GM10266 (cell line): ENCODE results near the gene PTPRM.

Experiments
- DNase-seq: peaks from one replicate; pipeline ENCODE4 v3.0.0; 2012; ENCODE audit errors: extremely low spot score
- CTCF ChIP-seq: IDR thresholded peaks from 2 replicates; pipeline ENCODE4 v1.5.1; 2012; ENCODE audit warnings: mild to moderate bottlenecking, low read depth; ENCODE audit not compliant: control insufficient read depth, insufficient read depth; ENCODE audit errors: missing control alignments

The PTPRM gene

GRCh38 chr18:7576685-7577084 lies 9.6 kb downstream of the PTPRM start:
- TF ChIP-seq CTCF, result no peak
- DNase-seq, result no peak

GRCh38 chr18:7577706-7578105 lies 10.6 kb downstream of the PTPRM start:
- no peak for TF ChIP-seq CTCF
- no peak for DNase-seq

GRCh38 chr18:7579176-7579917 lies 12.2 kb downstream of the PTPRM start:
- DNase-seq, result no peak
- TF ChIP-seq CTCF, result no peak

GRCh38 chr18:7579918-7580542 lies 12.9 kb downstream of the PTPRM start:
- no peak for TF ChIP-seq CTCF
- DNase-seq, result no peak

- TF ChIP-seq CTCF, result no peak
- no peak for DNase-seq
Measured at GRCh38 chr18:7584646-7585275, 17.6 kb downstream of the PTPRM start.

- no peak for DNase-seq
- TF ChIP-seq CTCF, result no peak
Measured at GRCh38 chr18:7585276-7585670, 18.2 kb downstream of the PTPRM start.

- DNase-seq, result no peak
- no peak for TF ChIP-seq CTCF
Measured at GRCh38 chr18:7586379-7586778, 19.3 kb downstream of the PTPRM start.
